Kidney tubule cell (primary cell): ENCODE measurements around the gene SLCO2A1.

Experiments used
- DNase-seq: peaks from one replicate; pipeline ENCODE4 v3.0.0-alpha.2; 2018; ENCODE audit warnings: low spot score

SLCO2A1 gene

GRCh38 chr3:134060561-134061385, 31.0 kb upstream of the SLCO2A1 start:
- DNase-seq = no peak

GRCh38 chr3:134059671-134060560, 30.2 kb upstream of the SLCO2A1 start:
- DNase-seq = peak; percentile 9

- DNase-seq = no peak
These were observed 29.4 kb upstream of the SLCO2A1 start for GRCh38 chr3:134059035-134059601.

GRCh38 chr3:134057654-134058110, 28.0 kb upstream of the SLCO2A1 start:
- DNase-seq = no peak

GRCh38 chr3:134057006-134057653, 27.4 kb upstream of the SLCO2A1 start:
- DNase-seq = peak; percentile 77

- DNase-seq = no peak
These were observed 26.8 kb upstream of the SLCO2A1 start for GRCh38 chr3:134056464-134056891.

GRCh38 chr3:134055661-134056060, 25.9 kb upstream of the SLCO2A1 start:
- DNase-seq = no peak

GRCh38 chr3:134054881-134055280, 25.2 kb upstream of the SLCO2A1 start:
- DNase-seq = no peak

- DNase-seq = no peak
These were observed 24.5 kb upstream of the SLCO2A1 start for GRCh38 chr3:134054231-134054630.

GRCh38 chr3:134052370-134052769, 22.6 kb upstream of the SLCO2A1 start:
- no peak for DNase-seq

GRCh38 chr3:134049676-134050075, 20.0 kb upstream of the SLCO2A1 start:
- DNase-seq = peak; percentile 52

GRCh38 chr3:134048278-134048996, 18.7 kb upstream of the SLCO2A1 start:
- DNase-seq = no peak

GRCh38 chr3:134044459-134044858, 14.7 kb upstream of the SLCO2A1 start:
- no peak for DNase-seq

GRCh38 chr3:134040066-134040465, 10.3 kb upstream of the SLCO2A1 start:
- DNase-seq = no peak

GRCh38 chr3:134039161-134039862, 9.6 kb upstream of the SLCO2A1 start:
- peak; percentile 74 for DNase-seq

- no peak for DNase-seq
These were observed 9.0 kb upstream of the SLCO2A1 start for GRCh38 chr3:134038716-134039115.

- DNase-seq = no peak
These were observed 8.4 kb upstream of the SLCO2A1 start for GRCh38 chr3:134038071-134038491.

- DNase-seq = no peak
These were observed 7.4 kb upstream of the SLCO2A1 start for GRCh38 chr3:134037168-134037567.

- DNase-seq = no peak
These were observed 6.6 kb upstream of the SLCO2A1 start for GRCh38 chr3:134036291-134036690.

GRCh38 chr3:134035836-134036235, 6.1 kb upstream of the SLCO2A1 start:
- no peak for DNase-seq
